Activated CD4-positive, alpha-beta T cell treated with anti-CD3 and anti-CD28 coated beads, Interleukin-2, amount 10 ng/mL, durations not matched to agents 7 days and 5 days (primary cell): Measurements from ENCODE around the gene MSTN. TPM values are rescaled to one million over a fixed set of nuclear protein-coding genes. Genes with fewer than 3 reads are reported as not detected.
A peak's percentile ranks its signal among the peaks of the same experiment; 100 is the strongest.

ENCODE experiments used
- CTCF ChIA-PET: fragments of 350-600 bp; sonication (Branson Sonifier 250); formaldehyde crosslinking; loops from one replicate; lab custom pipeline; 2021; ENCODE audit warnings: antibody characterized with exemption; lab: Charles Lee
- POLR2A ChIA-PET: fragments of 350-600 bp; sonication (Branson Sonifier 250); formaldehyde crosslinking; loops from one replicate; lab custom pipeline; 2021; ENCODE audit warnings: antibody characterized with exemption; lab: Charles Lee
- DNase-seq: peaks from one replicate; pipeline ENCODE4 v3.0.0-alpha.2; 2020
- H3K27ac Mint-ChIP-seq: one replicate; pipeline ENCODE4 v1.8.0; 2021; ENCODE audit warnings: mild to moderate bottlenecking, moderate library complexity, mixed read lengths
- H3K27me3 Mint-ChIP-seq: one replicate; pipeline ENCODE4 v1.8.0; 2021; ENCODE audit warnings: mixed read lengths
- H3K36me3 Mint-ChIP-seq: one replicate; pipeline ENCODE4 v1.8.0; 2021; ENCODE audit warnings: low read depth, mixed read lengths
- H3K4me1 Mint-ChIP-seq: one replicate; pipeline ENCODE4 v1.8.0; 2021; ENCODE audit warnings: mixed read lengths
- H3K4me3 Mint-ChIP-seq: one replicate; pipeline ENCODE4 v1.8.0; 2021; ENCODE audit warnings: mild to moderate bottlenecking, moderate library complexity, mixed read lengths
- H3K9me3 Mint-ChIP-seq: one replicate; pipeline ENCODE4 v1.8.0; 2021; ENCODE audit warnings: mixed read lengths
- total RNA-seq, 2 experiments: library from RNA; stranded (reverse); gene quantifications; one replicate each; pipeline ENCODE4 v1.2.3, GENCODE V29; 2021

Gene MSTN
- total RNA-seq, 2 experiments from 2014 or later, result not detected

DNA sequence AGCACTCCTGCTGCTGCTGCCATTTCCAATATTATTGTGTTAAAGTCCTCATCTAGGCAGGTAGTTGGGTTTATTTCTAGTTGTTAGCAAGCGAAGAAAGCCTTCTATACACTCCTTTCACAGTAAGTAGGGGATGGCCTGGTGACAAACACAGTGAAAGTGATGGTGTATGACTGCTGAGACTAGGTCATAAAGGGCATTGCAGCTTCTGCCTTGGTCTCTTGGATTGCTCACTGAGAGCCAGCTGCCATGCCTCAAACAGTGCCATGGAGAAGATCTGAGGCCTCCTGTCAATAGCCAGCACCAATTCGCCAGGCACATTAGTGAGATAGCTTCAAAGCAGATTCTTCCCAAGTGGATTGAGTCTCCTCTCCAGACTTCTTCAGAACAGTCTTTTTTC lies 27.6 kb upstream of the MSTN start:
- no peak for DNase-seq
- no peaks in the 10 kb centered on the region for H3K9me3 Mint-ChIP-seq
- ChIA-PET POLR2A (no interaction called here), CTCF (interaction anchor here (2.5 kb wide), 1 partner anchor 10 kb away, joined by 4 read pairs; no protein-coding TSS in a partner anchor)
- no peaks in the 10 kb centered on the region for H3K27me3 Mint-ChIP-seq
- no peaks in the 10 kb centered on the region for H3K4me1 Mint-ChIP-seq
- no peak overlapping the region for H3K27ac Mint-ChIP-seq
- H3K4me3 Mint-ChIP-seq, result no peak overlapping the region
- no peaks in the 10 kb centered on the region for H3K36me3 Mint-ChIP-seq

DNA sequence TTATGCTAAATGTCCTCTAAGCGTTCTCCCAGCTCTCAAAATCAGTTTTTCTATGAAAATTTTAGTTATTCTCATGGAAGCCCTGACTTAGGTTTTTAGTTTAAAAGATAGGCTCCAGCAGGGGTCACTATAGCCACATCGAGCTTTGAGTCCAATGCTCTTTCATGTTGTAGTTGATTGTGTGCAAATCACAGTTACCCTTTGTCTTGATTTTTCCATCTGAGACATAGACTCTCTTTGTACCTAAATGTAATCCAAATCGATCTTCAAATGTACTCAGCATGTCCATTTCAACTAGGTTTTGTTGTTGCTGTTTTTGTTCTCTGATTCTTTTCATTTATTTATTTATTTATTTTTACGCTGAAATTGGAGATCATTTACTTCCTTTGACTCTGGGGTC lies 26.4 kb upstream of the MSTN start:
- POLR2A ChIA-PET, result no interaction called here
- no peaks in the 10 kb centered on the region for H3K9me3 Mint-ChIP-seq
- peak; percentile 64 for DNase-seq
- no peaks in the 10 kb centered on the region for H3K4me1 Mint-ChIP-seq
- H3K27me3 Mint-ChIP-seq, result no peaks in the 10 kb centered on the region
- no peak overlapping the region for H3K4me3 Mint-ChIP-seq
- H3K36me3 Mint-ChIP-seq, result no peaks in the 10 kb centered on the region
- no peak overlapping the region for H3K27ac Mint-ChIP-seq
- CTCF ChIA-PET, result interaction anchor here (0.6 to 2.5 kb wide), 4 partner anchors 9 to 416 kb away, joined by 3 to 4 read pairs (median 4); no protein-coding TSS in a partner anchor

- H3K27ac Mint-ChIP-seq, result no peak overlapping the region
- DNase-seq, result no peak
- H3K4me1 Mint-ChIP-seq, result no peaks in the 10 kb centered on the region
- CTCF ChIA-PET, result no interaction called here
- no peaks in the 10 kb centered on the region for H3K36me3 Mint-ChIP-seq
- H3K4me3 Mint-ChIP-seq, result no peak overlapping the region
- H3K9me3 Mint-ChIP-seq, result no peaks in the 10 kb centered on the region
- POLR2A ChIA-PET, result no interaction called here
- H3K27me3 Mint-ChIP-seq, result peaks cover 10% of the 10 kb centered on the region
These were observed 22.2 kb upstream of the MSTN start for GRCh38 chr2:190084704-190085103.

- Mint-ChIP-seq H3K4me1 (no peaks in the 10 kb centered on the region), H3K27ac (no peak overlapping the region), H3K9me3 (no peaks in the 10 kb centered on the region), H3K4me3 (no peak overlapping the region), H3K36me3 (no peaks in the 10 kb centered on the region), H3K27me3 (peaks cover 19% of the 10 kb centered on the region)
- CTCF ChIA-PET, result no interaction called here
- POLR2A ChIA-PET, result no interaction called here
- DNase-seq, result no peak
These were observed 19.6 kb upstream of the MSTN start for GRCh38 chr2:190082118-190082517.

GRCh38 chr2:190080527-190081049 lies 18.1 kb upstream of the MSTN start:
- no peaks in the 10 kb centered on the region for H3K9me3 Mint-ChIP-seq
- H3K36me3 Mint-ChIP-seq, result no peaks in the 10 kb centered on the region
- POLR2A ChIA-PET, result no interaction called here
- H3K4me3 Mint-ChIP-seq, result no peak overlapping the region
- CTCF ChIA-PET, result interaction anchor here (1.0 to 1.3 kb wide), 2 partner anchors 9 to 12 kb away, joined by 3 to 4 read pairs; no protein-coding TSS in a partner anchor
- no peak overlapping the region for H3K27ac Mint-ChIP-seq
- no peak for DNase-seq
- H3K4me1 Mint-ChIP-seq, result no peaks in the 10 kb centered on the region
- peaks cover 25% of the 10 kb centered on the region for H3K27me3 Mint-ChIP-seq

GRCh38 chr2:190079160-190079559 lies 16.6 kb upstream of the MSTN start:
- no peak overlapping the region for H3K4me3 Mint-ChIP-seq
- no peaks in the 10 kb centered on the region for H3K9me3 Mint-ChIP-seq
- DNase-seq, result no peak
- H3K27me3 Mint-ChIP-seq, result peaks cover 30% of the 10 kb centered on the region
- POLR2A ChIA-PET, result no interaction called here
- CTCF ChIA-PET, result no interaction called here
- H3K27ac Mint-ChIP-seq, result no peak overlapping the region
- H3K36me3 Mint-ChIP-seq, result no peaks in the 10 kb centered on the region
- no peaks in the 10 kb centered on the region for H3K4me1 Mint-ChIP-seq

GRCh38 chr2:190075623-190076022 lies 13.1 kb upstream of the MSTN start:
- H3K9me3 Mint-ChIP-seq, result no peaks in the 10 kb centered on the region
- H3K4me1 Mint-ChIP-seq, result no peaks in the 10 kb centered on the region
- H3K36me3 Mint-ChIP-seq, result no peaks in the 10 kb centered on the region
- no peak for DNase-seq
- no peak overlapping the region for H3K27ac Mint-ChIP-seq
- CTCF ChIA-PET, result no interaction called here
- no peak overlapping the region for H3K4me3 Mint-ChIP-seq
- POLR2A ChIA-PET, result no interaction called here
- peaks cover 21% of the 10 kb centered on the region for H3K27me3 Mint-ChIP-seq

DNA sequence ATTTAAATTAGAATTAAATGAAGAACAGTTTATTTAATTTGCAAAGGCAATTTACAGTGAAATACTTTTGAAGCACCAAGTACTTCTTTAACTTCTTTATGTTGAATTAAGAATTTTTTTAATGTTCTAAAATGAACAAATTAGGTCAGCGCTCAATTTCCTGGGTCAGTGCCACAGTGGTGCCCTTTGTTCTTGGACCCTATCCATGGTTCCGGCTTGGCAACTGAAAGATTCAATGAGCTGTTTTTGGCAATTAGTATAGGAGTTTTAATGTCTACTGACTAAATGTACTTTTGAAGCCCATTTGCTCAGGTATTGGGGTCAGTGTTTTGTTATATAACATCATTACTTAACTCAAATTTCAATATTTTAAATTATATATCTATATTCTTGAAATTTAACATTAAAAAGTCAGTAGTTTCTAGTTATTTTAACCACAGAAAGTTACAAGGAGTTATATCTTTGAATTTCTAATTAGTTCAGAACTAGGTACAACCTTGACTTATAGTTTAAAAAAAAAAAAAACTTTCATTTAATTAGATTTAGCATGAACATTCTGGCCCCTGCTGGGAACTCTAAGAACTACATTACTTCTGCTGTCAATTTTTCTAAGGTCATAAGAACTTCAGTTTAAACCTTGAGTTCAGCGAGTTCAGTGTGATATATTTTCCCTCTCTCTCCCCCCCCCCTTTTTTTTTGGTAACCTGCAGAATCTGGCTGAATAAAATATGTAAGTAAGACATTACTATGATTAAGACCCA lies 7.6 kb upstream of the MSTN start:
- ChIA-PET POLR2A (no interaction called here), CTCF (interaction anchor here (0.5 to 0.6 kb wide), 2 partner anchors 126 to 278 kb away, joined by 3 read pairs; no protein-coding TSS in a partner anchor)
- peak; percentile 46 for DNase-seq
- Mint-ChIP-seq H3K36me3 (no peaks in the 10 kb centered on the region), H3K27ac (no peak overlapping the region), H3K4me1 (no peaks in the 10 kb centered on the region), H3K4me3 (no peak overlapping the region), H3K9me3 (no peaks in the 10 kb centered on the region), H3K27me3 (peaks cover 3% of the 10 kb centered on the region)

DNA sequence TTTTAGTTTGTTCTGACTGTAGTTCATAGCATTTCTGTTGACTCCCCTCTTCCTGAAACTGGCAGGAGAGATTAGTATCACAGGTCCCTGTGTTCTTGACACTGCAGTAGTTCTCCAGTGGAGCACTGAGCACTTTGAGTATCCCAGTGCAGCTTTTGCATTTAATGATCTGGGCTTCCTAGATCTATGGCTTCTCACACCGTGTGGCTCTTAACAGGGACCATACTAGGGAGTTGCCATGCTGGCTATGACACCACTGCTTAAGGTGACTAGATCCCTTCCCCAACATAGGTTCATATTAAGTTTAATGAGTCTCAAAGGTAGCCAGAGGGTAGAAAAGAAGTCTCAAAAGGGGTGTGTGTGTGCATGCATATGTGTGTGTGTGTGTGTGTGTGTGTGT lies 6.2 kb upstream of the MSTN start:
- Mint-ChIP-seq H3K4me3 (no peak overlapping the region), H3K36me3 (no peaks in the 10 kb centered on the region), H3K4me1 (no peaks in the 10 kb centered on the region), H3K9me3 (no peaks in the 10 kb centered on the region), H3K27me3 (peaks cover 3% of the 10 kb centered on the region), H3K27ac (no peak overlapping the region)
- DNase-seq, result no peak
- ChIA-PET CTCF (interaction anchor here (0.7 kb wide), 1 partner anchor 12 kb away, joined by 3 read pairs; no protein-coding TSS in a partner anchor), POLR2A (no interaction called here)

GRCh38 chr2:190065839-190066238 lies 3.3 kb upstream of the MSTN start:
- DNase-seq, result no peak
- CTCF ChIA-PET, result no interaction called here
- Mint-ChIP-seq H3K27me3 (peaks cover 2% of the 10 kb centered on the region), H3K36me3 (no peaks in the 10 kb centered on the region), H3K9me3 (no peaks in the 10 kb centered on the region), H3K27ac (no peak overlapping the region), H3K4me3 (no peak overlapping the region), H3K4me1 (no peaks in the 10 kb centered on the region)
- POLR2A ChIA-PET, result no interaction called here

GRCh38 chr2:190063624-190064023 lies 1.1 kb upstream of the MSTN start:
- Mint-ChIP-seq H3K36me3 (no peaks in the 10 kb centered on the region), H3K4me3 (no peak overlapping the region), H3K9me3 (no peaks in the 10 kb centered on the region), H3K4me1 (no peaks in the 10 kb centered on the region), H3K27me3 (no peaks in the 10 kb centered on the region), H3K27ac (no peak overlapping the region)
- ChIA-PET CTCF (no interaction called here), POLR2A (no interaction called here)
- DNase-seq, result no peak

DNA sequence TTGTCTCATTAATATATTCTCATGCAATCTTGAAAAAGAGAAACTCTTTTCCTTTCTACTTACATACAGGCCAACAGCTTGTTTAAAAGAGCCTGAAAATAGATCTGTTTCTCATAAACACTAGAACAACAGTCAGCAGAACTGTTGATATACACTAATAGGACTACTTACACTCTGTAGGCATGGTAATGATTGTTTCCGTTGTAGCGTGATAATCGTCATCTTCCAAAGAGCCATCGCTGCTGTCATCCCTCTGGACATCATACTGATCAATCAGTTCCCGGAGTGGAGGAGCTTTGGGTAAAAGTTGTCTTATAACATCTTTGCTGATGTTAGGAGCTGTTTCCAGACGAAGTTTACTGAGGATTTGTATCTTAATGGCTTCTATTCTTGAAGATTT lies 476 bp downstream of the MSTN start:
- H3K27me3 Mint-ChIP-seq, result no peaks in the 10 kb centered on the region
- POLR2A ChIA-PET, result no interaction called here
- CTCF ChIA-PET, result no interaction called here

GRCh38 chr2:190060626-190061025 lies 1.9 kb downstream of the MSTN start:
- Mint-ChIP-seq H3K36me3 (no peaks in the 10 kb centered on the region), H3K27me3 (no peaks in the 10 kb centered on the region), H3K4me1 (no peaks in the 10 kb centered on the region), H3K27ac (no peak overlapping the region), H3K4me3 (no peak overlapping the region), H3K9me3 (no peaks in the 10 kb centered on the region)
- no peak for DNase-seq
- POLR2A ChIA-PET, result no interaction called here
- CTCF ChIA-PET, result no interaction called here

More for the DNA sequence above, 476 bp downstream of the MSTN start:
- Mint-ChIP-seq H3K9me3 (no peaks in the 10 kb centered on the region), H3K4me1 (no peaks in the 10 kb centered on the region), H3K27ac (no peak overlapping the region), H3K36me3 (no peaks in the 10 kb centered on the region), H3K4me3 (no peak overlapping the region)
- no peak for DNase-seq
